Subcutaneous adipose tissue (tissue), 4 donors: Measurements from ENCODE around the gene SULT1A1. TPM values are rescaled to one million over a fixed set of nuclear protein-coding genes. Genes with fewer than 3 reads are reported as not detected.

Experiments
- CTCF ChIP-seq: fragments of 450-650 bp; IDR thresholded peaks from one replicate; pipeline ENCODE4 v1.5.1; 2016; ENCODE audit warnings: low read depth, mild to moderate bottlenecking, control low read depth, antibody characterized with exemption, moderate library complexity
- total RNA-seq, 4 donors: library from RNA; depleted of rRNA; stranded (reverse); fragments of >200 nt; gene quantifications; one replicate each; pipeline ENCODE4 v1.1.0, GENCODE V29; 2016

Gene SULT1A1
- total RNA-seq, 4 donors from 2014 or later: 15.8 to 51.3 (median 35.4) TPM

GRCh38 chr16:28610595-28611191 lies 849 bp upstream of the SULT1A1 start:
- no peak for TF ChIP-seq CTCF

GRCh38 chr16:28607116-28607623 lies 2.7 kb downstream of the SULT1A1 start:
- no peak for TF ChIP-seq CTCF

- TF ChIP-seq CTCF: no peak
Observed at GRCh38 chr16:28606291-28607115, 3.3 kb downstream of the SULT1A1 start.

- no peak for TF ChIP-seq CTCF
Observed at GRCh38 chr16:28604186-28604565, 5.7 kb downstream of the SULT1A1 start.

GRCh38 chr16:28603381-28604185 lies 6.3 kb downstream of the SULT1A1 start:
- TF ChIP-seq CTCF: no peak

- TF ChIP-seq CTCF: no peak
Observed at GRCh38 chr16:28602529-28602928, 7.3 kb downstream of the SULT1A1 start.

GRCh38 chr16:28597692-28598261 lies 12.1 kb downstream of the SULT1A1 start:
- TF ChIP-seq CTCF: no peak
